SK-N-SH treated with all-trans-retinoic acid at 6 μM for 48 hours (cell line): ENCODE data around the gene GFPT2.

Source experiments
- ATAC-seq: fragments of 200-7000 bp; cut with Tn5 transposase; 3 replicates; pipeline ENCODE4 v1.9.1; 2020; ENCODE audit warnings: mild to moderate bottlenecking, moderate library complexity
- ARNTL ChIP-seq: fragments of 450-650 bp; formaldehyde crosslinking; IDR thresholded peaks from 2 replicates; pipeline ENCODE4 v1.5.0; 2020; ENCODE audit warnings: low read depth, mild to moderate bottlenecking, moderate library complexity, borderline replicate concordance
- BACH2 ChIP-seq: fragments of 250-450 bp; sonication (Bioruptor Pico); IDR thresholded peaks from 2 replicates; pipeline ENCODE4 v1.9.0; 2021; ENCODE audit warnings: mild to moderate bottlenecking, borderline replicate concordance
- CREB5 ChIP-seq: fragments of 250-450 bp; sonication (Bioruptor Pico); IDR thresholded peaks from 2 replicates; pipeline ENCODE4 v1.5.1; 2020; ENCODE audit warnings: low read depth, mild to moderate bottlenecking, moderate library complexity
- CSRNP3 ChIP-seq: fragments of 250-450 bp; sonication (Bioruptor Pico); IDR thresholded peaks from 2 replicates; pipeline ENCODE4 v1.5.1; 2021; ENCODE audit warnings: mild to moderate bottlenecking, moderate library complexity
- ESRRG ChIP-seq: fragments of 250-450 bp; sonication (Bioruptor Pico); IDR thresholded peaks from 2 replicates; pipeline ENCODE4 v1.6.1; 2021; ENCODE audit warnings: mild to moderate bottlenecking
- GLIS3 ChIP-seq: fragments of 250-450 bp; sonication (Bioruptor Pico); IDR thresholded peaks from 2 replicates; pipeline ENCODE4 v1.5.0; 2020; ENCODE audit warnings: mild to moderate bottlenecking, moderate library complexity
- OSR1 ChIP-seq: fragments of 250-450 bp; sonication (Bioruptor Pico); IDR thresholded peaks from 2 replicates; pipeline ENCODE4 v1.8.0; 2022; ENCODE audit warnings: moderate library complexity, mild to moderate bottlenecking, inconsistent platforms
- PATZ1 ChIP-seq: fragments of 250-450 bp; sonication (Bioruptor Pico); IDR thresholded peaks from 2 replicates; pipeline ENCODE4 v1.8.0; 2020; ENCODE audit warnings: mild to moderate bottlenecking, moderate library complexity, borderline replicate concordance
- POU6F1 ChIP-seq: fragments of 250-450 bp; sonication (Bioruptor Pico); IDR thresholded peaks from 2 replicates; pipeline ENCODE4 v1.8.0; 2021; ENCODE audit warnings: low read depth, mild to moderate bottlenecking, moderate library complexity, borderline replicate concordance
- PPARA ChIP-seq: fragments of 250-450 bp; sonication (Bioruptor Pico); IDR thresholded peaks from 2 replicates; pipeline ENCODE4 v1.5.0; 2020; ENCODE audit warnings: mild to moderate bottlenecking, borderline replicate concordance
- RARB ChIP-seq: fragments of 250-450 bp; sonication (Bioruptor Pico); IDR thresholded peaks from 2 replicates; pipeline ENCODE4 v1.8.0; 2021; ENCODE audit warnings: mild to moderate bottlenecking, moderate library complexity
- TOX ChIP-seq: fragments of 250-450 bp; sonication (Bioruptor Pico); IDR thresholded peaks from 2 replicates; pipeline ENCODE4 v1.8.0; 2021; ENCODE audit warnings: mild to moderate bottlenecking, moderate library complexity, borderline replicate concordance
- TSHZ2 ChIP-seq: fragments of 250-450 bp; sonication (Bioruptor Pico); IDR thresholded peaks from 2 replicates; pipeline ENCODE4 v1.5.0; 2020; ENCODE audit warnings: mild to moderate bottlenecking, moderate library complexity
- ZC3H10 ChIP-seq: fragments of 250-450 bp; sonication (Bioruptor Pico); IDR thresholded peaks from 2 replicates; pipeline ENCODE4 v1.5.1; 2021; ENCODE audit warnings: mild to moderate bottlenecking, moderate library complexity
- ZFP3 ChIP-seq: fragments of 250-450 bp; sonication (Bioruptor Pico); IDR thresholded peaks from 2 replicates; pipeline ENCODE4 v1.5.0; 2020; ENCODE audit warnings: mild to moderate bottlenecking, moderate library complexity
- ZNF565 ChIP-seq: fragments of 450-650 bp; formaldehyde crosslinking; conservative IDR thresholded peaks from 2 replicates; pipeline ENCODE4 v1.5.0; 2020; ENCODE audit warnings: low read depth, mild to moderate bottlenecking, moderate library complexity

GFPT2 gene

GRCh38 chr5:180373870-180374269, 20.7 kb upstream of the GFPT2 start:
- no peak for ATAC-seq
- no peak for TF ChIP-seq ZFP3 (CRISPR knock-in tag)
- TF ChIP-seq RARB (CRISPR knock-in tag), result no peak
- TF ChIP-seq ESRRG, result no peak
- TF ChIP-seq GLIS3 (CRISPR knock-in tag), result no peak
- no peak for TF ChIP-seq POU6F1 (CRISPR knock-in tag)
- no peak for TF ChIP-seq CSRNP3 (CRISPR knock-in tag)
- TF ChIP-seq BACH2 (CRISPR knock-in tag), result no peak
- no peak for TF ChIP-seq ZNF565 (CRISPR knock-in tag)
- no peak for TF ChIP-seq PPARA
- no peak for TF ChIP-seq ARNTL
- no peak for TF ChIP-seq TOX (CRISPR knock-in tag)

GRCh38 chr5:180373454-180373853, 20.3 kb upstream of the GFPT2 start:
- no peak for ATAC-seq
- no peak for TF ChIP-seq RARB (CRISPR knock-in tag)
- no peak for TF ChIP-seq POU6F1 (CRISPR knock-in tag)
- no peak for TF ChIP-seq PPARA
- no peak for TF ChIP-seq ZNF565 (CRISPR knock-in tag)
- TF ChIP-seq, all 23 proteins: peak for 0

GRCh38 chr5:180371949-180372348, 18.8 kb upstream of the GFPT2 start:
- TF ChIP-seq CREB5 (CRISPR knock-in tag) (no peak), PPARA (no peak), TSHZ2 (no peak), BACH2 (CRISPR knock-in tag) (no peak), OSR1 (CRISPR knock-in tag) (no peak), ZFP3 (CRISPR knock-in tag) (no peak), ZC3H10 (CRISPR knock-in tag) (no peak), PATZ1 (no peak)
- TF ChIP-seq, all 23 proteins: peak for 0
- ATAC-seq, result no peak
